Testis (tissue), 2 donors: ENCODE results near the gene TNRC6C.

Experiments used
- CTCF ChIP-seq, 3 experiments: fragments of 450-650 bp in 2 of 3; fragments of 200-600 bp in 1 of 3; sonication (generic) in 1 of 3; IDR thresholded peaks; one replicate each; pipeline ENCODE4 v1.5.1; 2016 to 2019; ENCODE audit warnings: antibody characterized with exemption in 3 of 3, mild to moderate bottlenecking in 2 of 3, moderate library complexity in 1 of 3
- POLR2A ChIP-seq: fragments of 450-650 bp; IDR thresholded peaks from one replicate; pipeline ENCODE4 v1.6.1; 2017; ENCODE audit warnings: antibody characterized with exemption, mild to moderate bottlenecking, moderate library complexity

- TF ChIP-seq CTCF (IDR thresholded peaks at IDR 0.05) = no peak
- TF ChIP-seq POLR2A = no peak
Observed at GRCh38 chr17:78016852-78017251, 58.3 kb downstream of the TNRC6C start.
